Gastrocnemius medialis (tissue), 4 donors: ENCODE results near the gene TMOD3. TPM values are rescaled to one million over a fixed set of nuclear protein-coding genes. Genes with fewer than 3 reads are reported as not detected.
A peak's percentile ranks its signal among the peaks of the same experiment; 100 is the strongest.

Experiments
- ATAC-seq, 2 donors: fragments of 150-250 bp; one replicate each; pipeline ENCODE4 v1.9.1; 2016
- DNase-seq, 2 donors: peaks; one replicate each; pipeline ENCODE4 v3.0.0-alpha.2; 2019
- H3K27ac ChIP-seq, 4 donors: fragments of 200-600 bp; sonication (generic); 1 replicate in 1 of 4; 2 replicates in 3 of 4; pipeline ENCODE4 v1.5.1; 2016 to 2018; ENCODE audit warnings: mild to moderate bottlenecking in 2 of 4, moderate library complexity in 1 of 4
- H3K27me3 ChIP-seq, 3 donors: fragments of 200-600 bp; sonication (generic) in 2 of 3; 1 replicate in 1 of 3; 2 replicates in 2 of 3; pipeline versions ENCODE4 v1.5.1 to v1.6.0; 2016 to 2019; ENCODE audit warnings: mild to moderate bottlenecking in 1 of 3, moderate library complexity in 1 of 3
- H3K36me3 ChIP-seq, 2 donors: fragments of 200-600 bp; sonication (generic) in 1 of 2; one replicate each; pipeline ENCODE4 v1.5.1; 2017 to 2018
- H3K4me1 ChIP-seq, 2 donors: fragments of 200-600 bp; sonication (generic) in 1 of 2; one replicate each; pipeline ENCODE4 v1.5.1; 2016 to 2017; ENCODE audit warnings: mild to moderate bottlenecking in 2 of 2
- H3K4me3 ChIP-seq, 4 donors: fragments of 200-600 bp; sonication (generic) in 3 of 4; 1 replicate in 1 of 4; 2 replicates in 3 of 4; pipeline ENCODE4 v1.5.1; 2016 to 2019; ENCODE audit warnings: mild to moderate bottlenecking in 2 of 4
- H3K9me3 ChIP-seq, 3 donors: fragments of 200-600 bp; sonication (generic) in 2 of 3; 1 replicate in 1 of 3; 2 replicates in 2 of 3; pipeline ENCODE4 v1.5.1; 2016 to 2019
- POLR2A ChIP-seq, 2 donors: fragments of 450-650 bp; IDR thresholded peaks; one replicate each; pipeline ENCODE4 v1.6.1; 2017; ENCODE audit warnings: antibody characterized with exemption in 2 of 2, mild to moderate bottlenecking in 2 of 2, moderate library complexity in 2 of 2
- in situ Hi-C, 4 donors: fragments of 200-750 bp; cut with MboI; loops; one replicate each; pipeline versions ENCODE4 v1.15.0 to v1.8.0; 2017; ENCODE audit warnings: low sequenced_read_pairs in 4 of 4
- intact Hi-C: fragments of 100-400 bp; cut with DNase I; formaldehyde crosslinking; loops from one replicate; pipeline ENCODE4 v1.15.1; 2023; ENCODE audit warnings: low total_unique reads
- total RNA-seq, 4 donors: library from RNA; depleted of rRNA; stranded (reverse); fragments of >200 nt; gene quantifications; one replicate each; pipeline versions ENCODE4 v1.1.0 to v1.2.3, GENCODE V29; 2016
- TF ChIP-seq, protein P1 (sequence below), 5 experiments: fragments of 450-650 bp in 3 of 5; fragments of 200-600 bp in 2 of 5; sonication (generic) in 2 of 5; IDR thresholded peaks in 4 of 5; conservative IDR thresholded peaks in 1 of 5; 1 replicate in 4 of 5; 2 replicates in 1 of 5; pipeline ENCODE4 v1.5.1; 2016 to 2019; ENCODE audit warnings: antibody characterized with exemption in 5 of 5, mild to moderate bottlenecking in 3 of 5, moderate library complexity in 3 of 5

Gene TMOD3
- total RNA-seq, 4 donors from 2014 or later = 6.2 to 9.2 (median 6.7) TPM

DNA sequence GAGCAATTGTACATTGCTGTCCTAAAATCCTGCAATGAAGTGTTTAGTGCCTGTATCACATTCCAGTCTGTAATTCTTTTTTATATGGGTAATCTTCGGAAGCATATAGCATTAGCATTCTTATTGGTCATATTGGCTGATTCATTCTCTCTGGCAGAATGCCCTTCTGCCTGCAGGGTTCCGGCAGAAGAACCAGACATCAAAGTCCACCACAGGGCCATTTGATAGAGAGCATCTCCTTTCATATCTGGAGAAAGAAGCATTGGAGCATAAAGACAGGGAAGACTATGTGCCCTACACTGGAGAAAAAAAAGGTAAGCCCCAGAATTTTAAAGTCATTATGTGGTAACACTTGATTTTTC lies 39.6 kb downstream of the TMOD3 start:
- peaks cover 0 to 4% of the 10 kb centered on the region in 2 donors for H3K4me1 ChIP-seq
- TF ChIP-seq, protein P1, sequence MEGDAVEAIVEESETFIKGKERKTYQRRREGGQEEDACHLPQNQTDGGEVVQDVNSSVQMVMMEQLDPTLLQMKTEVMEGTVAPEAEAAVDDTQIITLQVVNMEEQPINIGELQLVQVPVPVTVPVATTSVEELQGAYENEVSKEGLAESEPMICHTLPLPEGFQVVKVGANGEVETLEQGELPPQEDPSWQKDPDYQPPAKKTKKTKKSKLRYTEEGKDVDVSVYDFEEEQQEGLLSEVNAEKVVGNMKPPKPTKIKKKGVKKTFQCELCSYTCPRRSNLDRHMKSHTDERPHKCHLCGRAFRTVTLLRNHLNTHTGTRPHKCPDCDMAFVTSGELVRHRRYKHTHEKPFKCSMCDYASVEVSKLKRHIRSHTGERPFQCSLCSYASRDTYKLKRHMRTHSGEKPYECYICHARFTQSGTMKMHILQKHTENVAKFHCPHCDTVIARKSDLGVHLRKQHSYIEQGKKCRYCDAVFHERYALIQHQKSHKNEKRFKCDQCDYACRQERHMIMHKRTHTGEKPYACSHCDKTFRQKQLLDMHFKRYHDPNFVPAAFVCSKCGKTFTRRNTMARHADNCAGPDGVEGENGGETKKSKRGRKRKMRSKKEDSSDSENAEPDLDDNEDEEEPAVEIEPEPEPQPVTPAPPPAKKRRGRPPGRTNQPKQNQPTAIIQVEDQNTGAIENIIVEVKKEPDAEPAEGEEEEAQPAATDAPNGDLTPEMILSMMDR (IDR thresholded peaks at IDR 0.05 in 4 of 5, conservative IDR thresholded peaks at IDR 0.05 in 1 of 5) = no peak
- TF ChIP-seq POLR2A (IDR thresholded peaks at IDR 0.05) = no peak
- in situ Hi-C loops (no loop called here), intact Hi-C loops (no loop called here)
- H3K9me3 ChIP-seq = no peaks in the 10 kb centered on the region
- no peak overlapping the region for H3K27ac ChIP-seq
- no peak overlapping the region for H3K4me3 ChIP-seq
- peaks cover 0 to 26% of the 10 kb centered on the region in 2 donors for H3K36me3 ChIP-seq
- H3K27me3 ChIP-seq = no peaks in the 10 kb centered on the region
- no peak for ATAC-seq
- no peak for DNase-seq

DNA sequence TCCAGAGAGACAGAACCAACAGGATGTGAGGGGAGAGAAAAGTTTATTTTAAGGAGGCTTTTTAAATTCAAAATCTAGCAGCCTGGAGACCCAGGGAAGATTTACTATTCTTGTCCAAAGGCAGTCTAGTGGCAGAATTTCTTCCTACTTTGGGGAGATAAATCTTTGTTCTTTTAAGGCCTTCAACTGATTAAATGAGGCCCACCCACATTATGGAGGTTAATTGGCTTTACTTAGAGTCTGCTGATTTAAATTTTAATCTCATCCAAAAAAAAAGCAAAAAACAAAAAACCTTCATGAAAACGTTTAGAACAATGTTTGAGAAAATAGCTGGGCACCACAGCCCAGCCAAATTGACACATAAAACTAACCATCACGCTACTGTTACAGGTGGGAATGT lies 41.3 kb downstream of the TMOD3 start:
- Histone ChIP-seq H3K4me3 (no peak overlapping the region), H3K27ac (no peak overlapping the region), H3K4me1 (peaks cover 0 to 15% of the 10 kb centered on the region in 2 donors), H3K36me3 (peaks cover 0 to 25% of the 10 kb centered on the region in 2 donors), H3K27me3 (no peaks in the 10 kb centered on the region), H3K9me3 (no peaks in the 10 kb centered on the region)
- TF ChIP-seq, protein P1 (IDR thresholded peaks at IDR 0.05 in 4 of 5, conservative IDR thresholded peaks at IDR 0.05 in 1 of 5) = no peak
- TF ChIP-seq POLR2A (IDR thresholded peaks at IDR 0.05) = no peak
- in situ Hi-C loops (no loop called here), intact Hi-C loops (no loop called here)
- no peak for ATAC-seq
- no peak for DNase-seq

- intact Hi-C loops = loop anchor here (5.0 kb wide), 1 partner anchor 43 kb away; no protein-coding TSS in a partner anchor
- in situ Hi-C loops = no loop called here
- ATAC-seq (peak; percentile 90 to 93), DNase-seq (peak; percentile 23 to 46)
- Histone ChIP-seq H3K27ac (peak overlapping the region; percentile 11 to 53 (median 42)), H3K4me1 (peaks cover 0 to 16% of the 10 kb centered on the region in 2 donors), H3K4me3 (no peak overlapping the region), H3K27me3 (no peaks in the 10 kb centered on the region), H3K36me3 (peaks cover 0 to 16% of the 10 kb centered on the region in 2 donors), H3K9me3 (no peaks in the 10 kb centered on the region)
- no peak for TF ChIP-seq POLR2A (IDR thresholded peaks at IDR 0.05)
- TF ChIP-seq, protein P1 (IDR thresholded peaks at IDR 0.05 in 4 of 5, conservative IDR thresholded peaks at IDR 0.05 in 1 of 5) = no peak
Observed at GRCh38 chr15:51874751-51875644, 45.5 kb downstream of the TMOD3 start.

GRCh38 chr15:51876169-51876568 lies 46.7 kb downstream of the TMOD3 start:
- H3K27me3 ChIP-seq = no peaks in the 10 kb centered on the region
- peaks cover 0 to 5% of the 10 kb centered on the region in 2 donors for H3K36me3 ChIP-seq
- TF ChIP-seq POLR2A (IDR thresholded peaks at IDR 0.05) = no peak
- TF ChIP-seq, protein P1 (IDR thresholded peaks at IDR 0.05 in 4 of 5, conservative IDR thresholded peaks at IDR 0.05 in 1 of 5) = no peak
- no peak overlapping the region for H3K27ac ChIP-seq
- intact Hi-C loops = loop anchor here (5.0 kb wide), 1 partner anchor 44 kb away; no protein-coding TSS in a partner anchor
- H3K9me3 ChIP-seq = no peaks in the 10 kb centered on the region
- ATAC-seq (no peak), DNase-seq (no peak)
- in situ Hi-C loops = no loop called here
- no peak overlapping the region for H3K4me3 ChIP-seq
- H3K4me1 ChIP-seq = peaks cover 0 to 21% of the 10 kb centered on the region in 2 donors
